Endothelial cell of umbilical vein (primary cell): ENCODE data around the gene KY. TPM values are rescaled to one million over a fixed set of nuclear protein-coding genes. Genes with fewer than 3 reads are reported as not detected.

Experiments
- BruUV-seq: library from RNA; stranded (reverse); fragments of 400-500 nt; replicated peaks from 2 replicates; lab custom pipeline; 2021; lab: Mats Ljungman, UMichigan
- CTCF ChIA-PET: fragments of 300-600, 350-600 bp; sonication (Branson Sonifier 250); formaldehyde crosslinking; loops from one replicate; lab custom pipeline; 2021; ENCODE audit warnings: antibody characterized with exemption, inconsistent platforms; lab: Charles Lee
- POLR2A ChIA-PET: fragments of 300-600, 350-600 bp; sonication (Branson Sonifier 250); formaldehyde crosslinking; loops from one replicate; lab custom pipeline; 2021; ENCODE audit warnings: antibody characterized with exemption, inconsistent platforms; lab: Charles Lee
- DNase-seq: peaks from one replicate; pipeline ENCODE4 v3.0.0-alpha.2; 2011; ENCODE audit warnings: low read depth, low spot score
- FAIRE-seq: peaks from 2 replicates; lab custom pipeline; 2011; peaks lifted over from hg19 to GRCh38; lab: Jason Lieb, UNC
- H2AFZ ChIP-seq: 2 replicates; pipeline ENCODE4 v1.6.0; 2012; ENCODE audit warnings: low read depth, low read length, control low read depth, inconsistent platforms
- H3K27ac ChIP-seq: 2 replicates; pipeline ENCODE4 v1.5.1; 2011; ENCODE audit warnings: low read depth, mild to moderate bottlenecking, control low read depth, low read length, moderate library complexity; ENCODE audit not compliant: insufficient read depth
- H3K27me3 ChIP-seq, 2 experiments: 2 replicates each; pipeline versions ENCODE4 v1.6.0 to v1.6.1; 2011; ENCODE audit warnings: low read length in 2 of 2, mixed read lengths in 1 of 2; ENCODE audit not compliant: control insufficient read depth in 2 of 2, insufficient read depth in 2 of 2
- H3K36me3 ChIP-seq, 2 experiments: 2 replicates in 1 of 2; 3 replicates in 1 of 2; pipeline ENCODE4 v1.5.1; 2011; ENCODE audit warnings: low read length in 2 of 2, mild to moderate bottlenecking in 1 of 2, moderate library complexity in 1 of 2; ENCODE audit not compliant: control insufficient read depth in 2 of 2, insufficient read depth in 2 of 2; ENCODE audit errors: extremely low read depth in 1 of 2
- H3K4me1 ChIP-seq: 3 replicates; pipeline ENCODE4 v1.5.1; 2011; ENCODE audit warnings: mild to moderate bottlenecking, low read length; ENCODE audit not compliant: control insufficient read depth, insufficient read depth; ENCODE audit errors: extremely low read depth
- H3K4me2 ChIP-seq: 2 replicates; pipeline ENCODE4 v1.6.1; 2011; ENCODE audit warnings: low read length, control low read depth, mixed read lengths; ENCODE audit not compliant: insufficient read depth
- H3K4me3 ChIP-seq, 3 experiments: fragments of 200-600 bp in 1 of 3; sonication (generic), shearing (Covaris generic) in 1 of 3; replicated peaks in 1 of 3; 2 replicates each; pipeline ENCODE4 v1.5.1; 2011 to 2016; ENCODE audit warnings: control low read depth in 3 of 3, low read length in 3 of 3, mild to moderate bottlenecking in 2 of 3, inconsistent platforms in 1 of 3, low read depth in 1 of 3, moderate library complexity in 1 of 3; ENCODE audit not compliant: insufficient read depth in 1 of 3
- H3K79me2 ChIP-seq: 2 replicates; pipeline ENCODE4 v1.6.0; 2012; ENCODE audit warnings: low read length, inconsistent platforms; ENCODE audit not compliant: control insufficient read depth, insufficient read depth
- H3K9ac ChIP-seq: replicated peaks from 2 replicates; pipeline ENCODE3; 2011; ENCODE audit warnings: low read length, control low read depth; ENCODE audit not compliant: insufficient read depth; ENCODE audit errors: extremely low read depth
- H3K9me1 ChIP-seq: replicated peaks from 3 replicates; pipeline ENCODE4 v1.6.0; 2011; ENCODE audit warnings: mild to moderate bottlenecking, low read length; ENCODE audit not compliant: control insufficient read depth, insufficient read depth; ENCODE audit errors: extremely low read depth
- H3K9me3 ChIP-seq: replicated peaks from 2 replicates; pipeline ENCODE4 v1.5.1; 2012; ENCODE audit warnings: low read length, inconsistent platforms; ENCODE audit not compliant: control insufficient read depth, insufficient read depth
- H4K20me1 ChIP-seq: replicated peaks from 2 replicates; pipeline ENCODE3; 2011; ENCODE audit warnings: mild to moderate bottlenecking, low read length; ENCODE audit not compliant: control insufficient read depth, insufficient read depth; ENCODE audit errors: extremely low read depth
- CTCF ChIP-seq, 2 donors: IDR thresholded peaks; 1 replicate in 1 of 2; 2 replicates in 1 of 2; pipeline ENCODE4 v1.5.1; 2011; ENCODE audit warnings: low read length in 2 of 2, mild to moderate bottlenecking in 2 of 2, moderate library complexity in 2 of 2, control low read depth in 1 of 2, inconsistent platforms in 1 of 2, low read depth in 1 of 2; ENCODE audit not compliant: insufficient read depth in 1 of 2; ENCODE audit errors: extremely low read depth in 1 of 2
- EZH2 ChIP-seq: IDR thresholded peaks from 2 replicates; pipeline ENCODE4 v1.6.1; 2012; ENCODE audit warnings: borderline replicate concordance, low read depth, mild to moderate bottlenecking, moderate library complexity, low read length, inconsistent platforms; ENCODE audit not compliant: severe bottlenecking
- FOS ChIP-seq: IDR thresholded peaks from 2 replicates; pipeline ENCODE4 v1.6.1; 2011; ENCODE audit warnings: mild to moderate bottlenecking, low read length, moderate library complexity, borderline replicate concordance; ENCODE audit not compliant: insufficient read depth
- GATA2 ChIP-seq: IDR thresholded peaks from 2 replicates; pipeline ENCODE4 v1.7.0; 2011; ENCODE audit warnings: low read depth, mild to moderate bottlenecking, moderate library complexity, mixed read lengths, low read length; ENCODE audit not compliant: insufficient read length, insufficient read depth
- MYC ChIP-seq: IDR thresholded peaks from one replicate; pipeline ENCODE4 v1.6.1; 2011; ENCODE audit warnings: mild to moderate bottlenecking, low read depth, low read length
- POLR2A ChIP-seq: IDR thresholded peaks from 2 replicates; pipeline ENCODE4 v1.6.1; 2012; ENCODE audit warnings: low read depth, mild to moderate bottlenecking, control low read depth, low read length
- dilution Hi-C: fragments of 300-500 bp; cut with MboI; formaldehyde crosslinking; loops from one replicate; pipeline ENCODE4 v1.15.0; 2019; ENCODE audit warnings: low sequenced_read_pairs; ENCODE audit not compliant: extremely low pct_ligation_motif_present
- intact Hi-C: fragments of 100-400 bp; cut with micrococcal nuclease; formaldehyde crosslinking; loops from one replicate; pipeline ENCODE4 v1.10.0; 2022
- polyA plus RNA-seq, 4 experiments: library from polyadenylated mRNA; depleted of rRNA in 3 of 4; stranded (reverse) in 3 of 4; unstranded in 1 of 4; fragments of >200 nt; gene quantifications; 2 replicates each; pipeline versions ENCODE4 v1.2.1 to v1.2.3, GENCODE V29; 2011 to 2012; ENCODE audit warnings: missing spikeins in 1 of 4
- total RNA-seq: library from RNA; stranded (reverse); gene quantifications from 2 replicates; pipeline ENCODE4 v1.2.3, GENCODE V29; 2021

KY gene
- total and polyA plus RNA-seq, 2 donors (not counting 3 experiments of a cell fraction or from before 2014, with no cell fraction given): not detected

GRCh38 chr3:134677987-134678308 lies 27.1 kb upstream of the KY start:
- H3K27ac ChIP-seq: no peak overlapping the region
- no peaks in the 10 kb centered on the region for H3K9me3 ChIP-seq
- peaks cover 0 to 2% of the 10 kb centered on the region in 2 experiments for H3K27me3 ChIP-seq
- no peaks in the 10 kb centered on the region for H3K36me3 ChIP-seq
- H4K20me1 ChIP-seq: no peaks in the 10 kb centered on the region
- no peaks in the 10 kb centered on the region for H3K79me2 ChIP-seq
- H3K9me1 ChIP-seq: no peaks in the 10 kb centered on the region
- H3K4me2 ChIP-seq: no peak overlapping the region
- FAIRE-seq (no peak), DNase-seq (no peak)
- CTCF ChIA-PET: interaction anchor here (1.0 to 1.1 kb wide), 3 partner anchors 77 to 1365 kb away, joined by 3 to 5 read pairs (median 4); no protein-coding TSS in a partner anchor
- no peak overlapping the region for H3K9ac ChIP-seq
- H3K4me1 ChIP-seq: no peaks in the 10 kb centered on the region
- dilution Hi-C loops: no loop called here
- no peak overlapping the region for H2AFZ ChIP-seq
- no TSS peak for BruUV-seq
- intact Hi-C loops: loop anchor here (1.0 kb wide), 1 partner anchor 77 kb away; no protein-coding TSS in a partner anchor
- no peak for TF ChIP-seq GATA2
- no peak for TF ChIP-seq POLR2A
- no peak for TF ChIP-seq EZH2
- no peak for TF ChIP-seq FOS
- no peak for TF ChIP-seq CTCF (IDR thresholded peaks at IDR 0.05; ENCODE audit: extremely low read depth in 1 of 2, insufficient read depth in 1 of 2, low read depth in 1 of 2, low read length in 2 of 2)
- TF ChIP-seq MYC: no peak
- H3K4me3 ChIP-seq: no peak overlapping the region
- POLR2A ChIA-PET: no interaction called here
